ENCODE measurements around the gene XKR7.

Gene XKR7

DNA sequence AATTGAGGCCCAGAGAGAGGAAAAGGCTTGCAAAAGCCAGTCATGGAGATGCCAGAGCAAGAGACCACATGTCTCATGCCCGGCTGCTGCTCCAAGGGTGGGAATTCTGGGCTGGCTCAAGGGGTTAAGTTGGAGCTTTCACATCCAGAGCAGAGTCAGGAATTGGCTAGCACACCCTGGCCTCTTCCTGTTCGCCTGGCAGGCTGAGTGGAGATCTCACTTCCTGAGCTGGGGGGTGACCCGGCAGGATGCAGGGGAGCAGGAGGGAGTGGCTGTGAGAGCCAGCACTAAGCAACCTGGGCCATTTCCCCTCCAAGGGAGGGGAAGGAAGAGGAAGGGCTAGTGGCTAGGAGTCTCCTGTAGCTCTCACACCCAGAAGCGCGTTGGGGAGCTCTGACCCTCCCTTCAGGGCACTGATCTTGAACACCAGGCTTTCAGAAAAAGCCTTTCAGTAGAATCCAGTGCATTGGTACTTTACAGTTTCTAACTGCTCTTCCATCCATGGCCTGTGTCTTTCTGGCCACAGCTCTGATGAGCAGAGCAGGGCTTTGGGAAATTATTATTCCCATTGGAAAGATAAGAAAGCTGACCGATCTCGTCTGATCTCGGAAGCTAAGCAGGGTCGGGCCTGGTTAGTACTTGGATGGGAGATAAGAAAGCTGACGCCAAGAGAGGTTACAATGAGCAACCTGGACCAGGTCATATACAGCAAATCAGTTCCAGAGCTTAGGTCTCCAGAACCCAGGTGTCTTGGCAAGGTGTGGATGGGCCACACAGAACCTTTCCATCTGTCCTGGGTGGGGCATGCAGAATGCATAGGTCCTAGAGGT is 40.1 kb downstream of the XKR7 start:
- no peak for DNase-seq
- H3K4me3 ChIP-seq (ENCODE audit: low read length): no peak overlapping the region
- H4K20me1 ChIP-seq (ENCODE audit: insufficient read depth, low read length): no peaks in the 10 kb centered on the region
- no peaks in the 10 kb centered on the region for H3F3A ChIP-seq (ENCODE audit: insufficient read depth, low read length)
- no peak overlapping the region for H2AFZ ChIP-seq (ENCODE audit: low read length)
- H3K4me2 ChIP-seq (ENCODE audit: low read depth, low read length): no peak overlapping the region
- no peaks in the 10 kb centered on the region for H3K79me2 ChIP-seq (ENCODE audit: low read length)
- H3K36me3 ChIP-seq (replicated peaks; ENCODE audit: insufficient read depth, low read length): no peaks in the 10 kb centered on the region
- H3K27me3 ChIP-seq (replicated peaks; ENCODE audit: insufficient read depth, low read length): peaks cover 89% of the 10 kb centered on the region
- H3K9ac ChIP-seq (ENCODE audit: low read length): no peak overlapping the region
- no peaks in the 10 kb centered on the region for H3K4me1 ChIP-seq (ENCODE audit: low read length)
- H3K9me2 ChIP-seq (replicated peaks; ENCODE audit: insufficient read depth, low read length): no peaks in the 10 kb centered on the region
- no peaks in the 10 kb centered on the region for H3K9me3 ChIP-seq (replicated peaks; ENCODE audit: insufficient read depth, low read length)
- TF ChIP-seq EZH2phosphoT487 (IDR thresholded peaks at IDR 0.05; ENCODE audit: low read length): no peak
- TF ChIP-seq, protein P1, sequence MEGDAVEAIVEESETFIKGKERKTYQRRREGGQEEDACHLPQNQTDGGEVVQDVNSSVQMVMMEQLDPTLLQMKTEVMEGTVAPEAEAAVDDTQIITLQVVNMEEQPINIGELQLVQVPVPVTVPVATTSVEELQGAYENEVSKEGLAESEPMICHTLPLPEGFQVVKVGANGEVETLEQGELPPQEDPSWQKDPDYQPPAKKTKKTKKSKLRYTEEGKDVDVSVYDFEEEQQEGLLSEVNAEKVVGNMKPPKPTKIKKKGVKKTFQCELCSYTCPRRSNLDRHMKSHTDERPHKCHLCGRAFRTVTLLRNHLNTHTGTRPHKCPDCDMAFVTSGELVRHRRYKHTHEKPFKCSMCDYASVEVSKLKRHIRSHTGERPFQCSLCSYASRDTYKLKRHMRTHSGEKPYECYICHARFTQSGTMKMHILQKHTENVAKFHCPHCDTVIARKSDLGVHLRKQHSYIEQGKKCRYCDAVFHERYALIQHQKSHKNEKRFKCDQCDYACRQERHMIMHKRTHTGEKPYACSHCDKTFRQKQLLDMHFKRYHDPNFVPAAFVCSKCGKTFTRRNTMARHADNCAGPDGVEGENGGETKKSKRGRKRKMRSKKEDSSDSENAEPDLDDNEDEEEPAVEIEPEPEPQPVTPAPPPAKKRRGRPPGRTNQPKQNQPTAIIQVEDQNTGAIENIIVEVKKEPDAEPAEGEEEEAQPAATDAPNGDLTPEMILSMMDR (IDR thresholded peaks at IDR 0.05; ENCODE audit: low read length): no peak
- no peak for TF ChIP-seq EZH2 (optimal IDR thresholded peaks at IDR 0.05; ENCODE audit: low read depth, low read length)
- no peak overlapping the region for H3K27ac ChIP-seq (ENCODE audit: low read length)

DNA sequence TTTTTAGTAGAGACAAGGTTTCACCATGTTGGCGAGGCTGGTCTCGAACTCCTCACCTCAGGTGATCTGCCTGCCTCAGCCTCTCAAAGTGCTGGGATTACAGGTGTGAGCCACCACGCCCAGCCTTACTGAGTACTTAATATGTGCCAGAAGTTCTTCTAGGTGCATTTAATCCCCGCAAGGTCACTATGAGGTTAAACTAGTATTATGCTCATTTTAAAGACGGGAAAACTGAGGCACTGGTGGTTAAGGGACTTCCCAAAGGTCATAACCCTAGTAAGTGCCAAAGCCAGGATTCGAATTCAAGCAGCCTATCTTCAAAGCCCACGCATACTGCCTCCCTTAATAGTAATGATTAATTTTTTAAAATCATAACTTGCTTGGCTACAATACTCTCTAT is 41.6 kb downstream of the XKR7 start:
- no peak overlapping the region for H2AFZ ChIP-seq (ENCODE audit: low read length)
- no peak for DNase-seq
- H3K79me2 ChIP-seq (ENCODE audit: low read length): no peaks in the 10 kb centered on the region
- no peak overlapping the region for H3K4me3 ChIP-seq (ENCODE audit: low read length)
- peaks cover 84% of the 10 kb centered on the region for H3K27me3 ChIP-seq (replicated peaks; ENCODE audit: insufficient read depth, low read length)
- no peaks in the 10 kb centered on the region for H3F3A ChIP-seq (ENCODE audit: insufficient read depth, low read length)
- H4K20me1 ChIP-seq (ENCODE audit: insufficient read depth, low read length): no peaks in the 10 kb centered on the region
- no peaks in the 10 kb centered on the region for H3K4me1 ChIP-seq (ENCODE audit: low read length)
- no peaks in the 10 kb centered on the region for H3K9me2 ChIP-seq (replicated peaks; ENCODE audit: insufficient read depth, low read length)
- TF ChIP-seq EZH2 (optimal IDR thresholded peaks at IDR 0.05; ENCODE audit: low read depth, low read length) (no peak), EZH2phosphoT487 (IDR thresholded peaks at IDR 0.05; ENCODE audit: low read length) (no peak)
- TF ChIP-seq, protein P1 (IDR thresholded peaks at IDR 0.05; ENCODE audit: low read length): no peak
- no peak overlapping the region for H3K27ac ChIP-seq (ENCODE audit: low read length)
- no peaks in the 10 kb centered on the region for H3K9me3 ChIP-seq (replicated peaks; ENCODE audit: insufficient read depth, low read length)
- H3K9ac ChIP-seq (ENCODE audit: low read length): no peak overlapping the region
- no peaks in the 10 kb centered on the region for H3K36me3 ChIP-seq (replicated peaks; ENCODE audit: insufficient read depth, low read length)
- H3K4me2 ChIP-seq (ENCODE audit: low read depth, low read length): no peak overlapping the region

DNA sequence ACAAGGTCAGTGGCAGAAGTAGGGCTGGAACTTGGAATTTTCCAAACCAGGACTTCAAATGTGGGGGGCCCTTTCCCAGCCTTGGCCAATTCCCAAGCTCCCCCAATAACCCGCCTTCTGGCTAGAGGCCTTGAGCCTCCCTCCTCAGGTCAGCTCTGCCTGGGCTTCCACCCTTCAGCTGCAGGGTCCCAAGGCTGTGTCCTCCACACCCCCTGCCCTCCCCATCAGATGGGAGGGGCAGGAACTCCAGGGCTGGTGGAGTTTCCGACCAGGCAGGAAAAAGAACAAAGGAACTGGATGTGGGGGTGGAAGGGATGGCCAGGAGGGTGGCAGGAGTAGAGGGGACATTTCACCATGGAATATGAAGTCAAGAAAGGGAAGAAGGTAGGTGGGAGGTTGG is 42.1 kb downstream of the XKR7 start, which contains the start of gene CCM2L:
Gene CCM2L (plus strand): TSS at position 338 of the 400 bp plus-strand sequence. CDS start 17 bp downstream, at position 355.
- Histone ChIP-seq H3K79me2 (ENCODE audit: low read length) (no peaks in the 10 kb centered on the region), H4K20me1 (ENCODE audit: insufficient read depth, low read length) (no peaks in the 10 kb centered on the region), H3K27me3 (replicated peaks; ENCODE audit: insufficient read depth, low read length) (peaks cover 84% of the 10 kb centered on the region), H3K36me3 (replicated peaks; ENCODE audit: insufficient read depth, low read length) (no peaks in the 10 kb centered on the region), H3K9me2 (replicated peaks; ENCODE audit: insufficient read depth, low read length) (no peaks in the 10 kb centered on the region), H3K4me2 (ENCODE audit: low read depth, low read length) (no peak within 1 kb of the TSS), H3K9ac (ENCODE audit: low read length) (no peak within 1 kb of the TSS), H3K27ac (ENCODE audit: low read length) (no peak within 1 kb of the TSS), H3K4me1 (ENCODE audit: low read length) (no peaks in the 10 kb centered on the region), H3K9me3 (replicated peaks; ENCODE audit: insufficient read depth, low read length) (no peaks in the 10 kb centered on the region), H3K4me3 (ENCODE audit: low read length) (no peak within 1 kb of the TSS), H3F3A (ENCODE audit: insufficient read depth, low read length) (no peaks in the 10 kb centered on the region), H2AFZ (ENCODE audit: low read length) (no peak within 1 kb of the TSS)
- TF ChIP-seq, protein P1 (IDR thresholded peaks at IDR 0.05; ENCODE audit: low read length): no peak
- no peak for TF ChIP-seq EZH2 (optimal IDR thresholded peaks at IDR 0.05; ENCODE audit: low read depth, low read length)
- TF ChIP-seq EZH2phosphoT487 (IDR thresholded peaks at IDR 0.05; ENCODE audit: low read length): no peak
- no peak for DNase-seq
